Measurements from ENCODE around the gene TMEM150B.

Gene TMEM150B

DNA sequence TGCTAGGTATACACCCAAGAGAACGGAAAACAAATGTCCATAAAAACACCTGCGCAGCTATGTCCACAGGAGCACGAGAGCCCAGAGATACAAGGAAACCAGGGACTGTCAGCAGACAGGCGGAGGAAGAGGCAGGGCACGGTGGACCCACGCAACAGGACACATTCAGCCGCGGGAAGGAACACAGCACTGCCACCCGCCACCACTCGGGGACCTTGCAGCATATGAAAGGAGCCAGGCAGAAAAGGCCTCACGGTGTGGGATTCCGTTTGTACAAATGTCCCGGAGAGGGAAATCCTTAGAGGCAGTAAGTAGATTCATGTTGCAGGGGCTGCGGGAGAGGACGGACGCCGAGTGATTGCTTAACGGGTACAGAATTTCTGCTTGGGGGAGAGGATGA is 53.0 kb downstream of the TMEM150B start:
- in situ Hi-C loops (cut with HindIII; ENCODE audit: low sequenced_read_pairs): no loop called here
- no peak overlapping the region for H3K4me3 ChIP-seq (ENCODE audit: low read depth, low read length)
- no peak for DNase-seq (ENCODE audit: low read depth, low spot score)
- TF ChIP-seq, protein P1, sequence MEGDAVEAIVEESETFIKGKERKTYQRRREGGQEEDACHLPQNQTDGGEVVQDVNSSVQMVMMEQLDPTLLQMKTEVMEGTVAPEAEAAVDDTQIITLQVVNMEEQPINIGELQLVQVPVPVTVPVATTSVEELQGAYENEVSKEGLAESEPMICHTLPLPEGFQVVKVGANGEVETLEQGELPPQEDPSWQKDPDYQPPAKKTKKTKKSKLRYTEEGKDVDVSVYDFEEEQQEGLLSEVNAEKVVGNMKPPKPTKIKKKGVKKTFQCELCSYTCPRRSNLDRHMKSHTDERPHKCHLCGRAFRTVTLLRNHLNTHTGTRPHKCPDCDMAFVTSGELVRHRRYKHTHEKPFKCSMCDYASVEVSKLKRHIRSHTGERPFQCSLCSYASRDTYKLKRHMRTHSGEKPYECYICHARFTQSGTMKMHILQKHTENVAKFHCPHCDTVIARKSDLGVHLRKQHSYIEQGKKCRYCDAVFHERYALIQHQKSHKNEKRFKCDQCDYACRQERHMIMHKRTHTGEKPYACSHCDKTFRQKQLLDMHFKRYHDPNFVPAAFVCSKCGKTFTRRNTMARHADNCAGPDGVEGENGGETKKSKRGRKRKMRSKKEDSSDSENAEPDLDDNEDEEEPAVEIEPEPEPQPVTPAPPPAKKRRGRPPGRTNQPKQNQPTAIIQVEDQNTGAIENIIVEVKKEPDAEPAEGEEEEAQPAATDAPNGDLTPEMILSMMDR (IDR thresholded peaks at IDR 0.05; ENCODE audit: low read depth, low read length): no peak

DNA sequence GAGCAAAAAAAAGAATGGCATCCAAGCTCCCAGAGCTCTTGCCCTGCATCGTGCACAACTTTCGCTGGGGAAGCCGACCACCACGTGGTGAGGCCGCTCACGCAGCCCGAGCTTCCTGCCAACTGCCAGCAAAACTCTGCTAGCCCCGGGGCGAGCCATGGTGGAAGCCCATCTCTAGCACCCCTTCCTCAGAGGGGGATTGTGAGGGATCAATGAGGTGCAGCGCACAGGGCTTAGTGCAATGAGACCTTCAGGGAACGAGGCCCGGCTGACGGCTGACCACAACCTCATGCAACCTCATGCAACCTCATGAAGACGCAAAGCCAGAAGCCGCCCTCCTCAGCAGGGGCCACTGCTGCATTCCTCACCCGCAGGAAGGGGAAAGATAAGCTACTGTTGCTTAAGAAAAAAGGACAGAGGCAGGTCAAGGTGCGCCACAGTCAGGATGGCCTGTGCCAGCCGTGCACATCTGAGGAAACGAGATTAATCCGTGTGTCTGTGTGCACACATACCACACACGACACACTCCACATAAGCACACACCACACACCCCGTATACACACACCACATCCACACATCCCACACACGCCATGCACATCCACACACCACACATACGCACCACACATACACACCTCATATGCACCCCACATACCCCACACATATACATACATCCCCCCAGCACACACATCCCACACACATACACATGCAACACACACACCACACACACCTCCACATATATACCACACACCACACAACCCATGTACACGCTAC is 54.8 kb downstream of the TMEM150B start:
- no peak for DNase-seq (ENCODE audit: low read depth, low spot score)
- in situ Hi-C loops (cut with HindIII; ENCODE audit: low sequenced_read_pairs): no loop called here
- TF ChIP-seq, protein P1 (IDR thresholded peaks at IDR 0.05; ENCODE audit: low read depth, low read length): no peak
- H3K4me3 ChIP-seq (ENCODE audit: low read depth, low read length): no peak overlapping the region

DNA sequence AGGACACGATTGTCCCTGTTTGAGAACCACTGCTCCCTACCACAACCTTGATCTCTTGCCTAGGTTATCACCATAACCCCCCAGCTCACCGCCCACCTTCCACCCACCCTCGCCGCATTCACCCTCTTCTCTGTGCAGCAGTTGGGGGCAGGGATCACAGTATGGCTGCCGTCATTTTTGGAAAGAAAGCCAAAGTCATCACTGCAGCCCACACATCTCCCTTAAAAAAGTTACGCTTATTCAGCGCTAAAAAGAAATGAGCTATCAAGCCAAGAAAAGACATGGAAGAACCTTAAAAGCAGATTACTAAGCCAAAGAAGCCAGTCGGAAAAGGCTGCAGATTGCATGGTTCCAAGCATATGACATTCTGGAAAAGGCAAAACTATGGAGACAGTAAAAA is 55.8 kb downstream of the TMEM150B start:
- no peak for DNase-seq (ENCODE audit: low read depth, low spot score)
- no peak overlapping the region for H3K4me3 ChIP-seq (ENCODE audit: low read depth, low read length)
- TF ChIP-seq, protein P1 (IDR thresholded peaks at IDR 0.05; ENCODE audit: low read depth, low read length): no peak
- in situ Hi-C loops (cut with HindIII; ENCODE audit: low sequenced_read_pairs): no loop called here

DNA sequence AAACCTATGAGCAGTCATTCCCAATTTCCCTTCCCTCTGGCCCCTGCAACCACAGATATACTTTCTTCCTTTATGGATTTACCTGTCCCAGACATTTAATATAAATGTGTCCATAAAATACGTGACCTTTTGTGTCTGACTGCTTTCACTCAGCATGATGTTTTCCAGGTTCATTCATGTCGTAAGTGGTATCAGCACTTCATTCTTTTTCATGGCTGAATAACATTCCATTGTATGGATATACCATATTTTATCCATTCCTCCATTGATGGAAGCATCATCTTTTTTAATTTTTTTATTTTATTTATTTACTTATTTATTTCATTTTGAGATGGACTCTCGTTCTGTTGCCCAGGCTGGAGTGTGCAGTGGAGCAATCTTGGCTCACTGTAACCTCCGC is 58.3 kb downstream of the TMEM150B start:
- in situ Hi-C loops (cut with HindIII; ENCODE audit: low sequenced_read_pairs): no loop called here
- TF ChIP-seq, protein P1 (IDR thresholded peaks at IDR 0.05; ENCODE audit: low read depth, low read length): no peak

DNA sequence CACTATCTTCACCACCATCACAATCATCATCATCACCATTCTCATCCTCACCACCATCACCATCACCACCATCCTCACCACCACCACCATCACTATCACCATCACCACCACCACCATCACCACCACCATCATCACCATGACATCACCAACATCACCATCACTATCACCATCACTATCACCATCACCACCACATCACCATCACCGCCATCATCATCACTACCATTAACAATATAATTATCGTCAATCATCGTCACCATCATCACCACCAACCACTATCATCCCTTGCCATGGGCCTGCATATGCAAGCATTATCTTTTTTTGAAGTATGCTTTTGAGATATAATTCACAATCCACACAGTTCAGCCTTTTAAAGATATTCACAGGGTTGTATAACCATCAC is 58.7 kb downstream of the TMEM150B start:
- no peak for DNase-seq (ENCODE audit: low read depth, low spot score)
- TF ChIP-seq, protein P1 (IDR thresholded peaks at IDR 0.05; ENCODE audit: low read depth, low read length): no peak
- H3K4me3 ChIP-seq (ENCODE audit: low read depth, low read length): no peak overlapping the region
- in situ Hi-C loops (cut with HindIII; ENCODE audit: low sequenced_read_pairs): no loop called here

More for the DNA sequence above, 58.3 kb downstream of the TMEM150B start:
- DNase-seq (ENCODE audit: low read depth, low spot score): no peak
- no peak overlapping the region for H3K4me3 ChIP-seq (ENCODE audit: low read depth, low read length)

DNA sequence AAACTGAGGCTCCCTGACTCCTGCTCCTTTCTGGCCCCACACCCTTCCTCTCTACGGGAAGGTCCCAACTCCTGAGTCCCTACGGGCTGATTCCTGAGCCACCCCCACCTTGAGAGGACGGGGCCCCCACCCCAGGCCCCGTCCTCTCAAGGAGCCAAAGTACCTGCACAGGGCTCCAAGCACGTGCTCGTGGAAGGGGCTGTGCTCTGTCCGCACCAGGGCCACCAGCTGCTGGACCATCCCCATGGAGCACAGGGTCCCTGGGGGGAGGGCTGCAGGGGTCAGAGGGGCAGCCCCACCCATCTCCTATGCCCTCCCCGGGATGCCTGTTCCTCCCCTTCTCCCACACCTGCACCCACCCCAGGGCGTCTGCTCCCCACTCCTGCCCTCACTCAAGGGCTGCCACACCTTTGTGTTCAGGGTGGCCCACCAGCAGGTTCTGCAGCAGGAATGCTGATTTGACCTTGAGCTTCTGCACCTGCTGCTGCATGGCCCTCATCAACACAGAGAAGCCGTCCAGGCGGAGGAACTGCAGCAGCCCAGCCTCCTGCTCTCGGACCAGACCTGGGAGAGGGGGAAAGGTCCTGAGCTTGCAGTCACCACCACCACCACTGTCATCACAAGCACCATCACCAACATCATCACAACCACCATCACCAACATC is 59.3 kb downstream of the TMEM150B start:
- TF ChIP-seq, protein P1 (IDR thresholded peaks at IDR 0.05; ENCODE audit: low read depth, low read length): no peak
- in situ Hi-C loops (cut with HindIII; ENCODE audit: low sequenced_read_pairs): no loop called here
- no peak for DNase-seq (ENCODE audit: low read depth, low spot score)
- no peak overlapping the region for H3K4me3 ChIP-seq (ENCODE audit: low read depth, low read length)

Data from astrocyte of the spinal cord (primary cell).